K562 (cell line): Measurements from ENCODE around the gene CDKN2B. TPM values are rescaled to one million over a fixed set of nuclear protein-coding genes. Genes with fewer than 3 reads are reported as not detected.

Source experiments
- ATAC-seq: fragments of 200-7000 bp; cut with Tn5 transposase; 3 replicates; pipeline ENCODE4 v1.9.1; 2020; ENCODE audit warnings: moderate library complexity
- BruUV-seq: library from RNA; stranded (reverse); fragments of 400-500 nt; replicated peaks from 2 replicates; lab custom pipeline; 2021; lab: Mats Ljungman, UMichigan
- CTCF ChIA-PET: fragments of 300-600 bp; formaldehyde crosslinking; extraction: SDS; loops from one replicate; lab custom pipeline; 2021; ENCODE audit warnings: low intra/inter-chr PET ratio; lab: Yijun Ruan, JAX
- POLR2A ChIA-PET: fragments of 300-600, 350-650 bp; sonication (Branson Sonifier 250); formaldehyde crosslinking; extraction: SDS; loops from one replicate; lab custom pipeline; 2021; ENCODE audit warnings: antibody characterized with exemption, inconsistent platforms; lab: Yijun Ruan, JAX
- DNase-seq, 4 experiments: peaks; one replicate each; pipeline versions ENCODE4 v3.0.0 to v3.0.0-alpha.2; 2011 to 2018; ENCODE audit warnings: low spot score in 3 of 4, mixed read lengths in 3 of 4; ENCODE audit errors: extremely low read depth in 1 of 4
- FAIRE-seq: peaks from 2 replicates; lab custom pipeline; 2011; peaks lifted over from hg19 to GRCh38; lab: Jason Lieb, UNC
- H2AFZ ChIP-seq: 2 replicates; pipeline ENCODE4 v1.6.0; 2011; ENCODE audit warnings: low read depth, low read length, control low read depth, inconsistent platforms
- H3K27ac ChIP-seq: fragments of 200-600 bp; 3 replicates; pipeline ENCODE4 v1.8.0; 2011; ENCODE audit warnings: low read depth, mild to moderate bottlenecking, control low read depth, inconsistent platforms, low read length, moderate library complexity, mixed read lengths; ENCODE audit errors: extremely low read depth
- H3K27me3 ChIP-seq, 2 experiments: fragments of 300-600 bp in 1 of 2; 2 replicates in 1 of 2; 3 replicates in 1 of 2; pipeline versions ENCODE4 v1.6.0 to v1.8.0; 2011; ENCODE audit warnings: inconsistent platforms in 2 of 2, low read length in 2 of 2, mild to moderate bottlenecking in 1 of 2, mixed read lengths in 1 of 2, moderate library complexity in 1 of 2; ENCODE audit not compliant: control insufficient read depth in 2 of 2, insufficient read depth in 2 of 2
- H3K36me3 ChIP-seq: fragments of 300-600 bp; 3 replicates; pipeline ENCODE4 v1.8.0; 2011; ENCODE audit warnings: mild to moderate bottlenecking, low read length, inconsistent platforms; ENCODE audit not compliant: control insufficient read depth, insufficient read depth
- H3K4me1 ChIP-seq, 2 experiments: fragments of 200-600 bp in 1 of 2; replicated peaks in 1 of 2; 2 replicates in 1 of 2; 3 replicates in 1 of 2; pipeline versions ENCODE4 v1.5.1 to v1.8.0; 2011; ENCODE audit warnings: inconsistent platforms in 2 of 2, low read length in 2 of 2, mild to moderate bottlenecking in 1 of 2, mixed read lengths in 1 of 2, moderate library complexity in 1 of 2; ENCODE audit not compliant: control insufficient read depth in 2 of 2, insufficient read depth in 2 of 2
- H3K4me2 ChIP-seq: 2 replicates; pipeline ENCODE4 v1.6.1; 2011; ENCODE audit warnings: low read length, control low read depth, inconsistent platforms, mixed read lengths; ENCODE audit not compliant: insufficient read depth
- H3K4me3 ChIP-seq: fragments of 200-600 bp; sonication (generic), shearing (Covaris generic); 2 replicates; pipeline ENCODE4 v1.5.1; 2016; ENCODE audit warnings: control low read depth, inconsistent platforms
- H3K79me2 ChIP-seq: fragments of 200-600 bp; 3 replicates; pipeline ENCODE4 v1.8.0; 2011; ENCODE audit warnings: low read length, inconsistent platforms; ENCODE audit not compliant: control insufficient read depth, insufficient read depth
- H3K9ac ChIP-seq, 2 experiments: 2 replicates each; pipeline versions ENCODE4 v1.6.0 to v1.6.1; 2011; ENCODE audit warnings: low read depth in 2 of 2, low read length in 2 of 2, control low read depth in 1 of 2, inconsistent platforms in 1 of 2, mild to moderate bottlenecking in 1 of 2, mixed read lengths in 1 of 2; ENCODE audit not compliant: insufficient read depth in 1 of 2
- H3K9me1 ChIP-seq: one replicate; pipeline ENCODE4 v1.6.0; 2011; ENCODE audit warnings: inconsistent platforms, mild to moderate bottlenecking, low read length, moderate library complexity; ENCODE audit not compliant: control insufficient read depth, insufficient read depth
- H3K9me3 ChIP-seq: replicated peaks from 2 replicates; pipeline ENCODE4 v1.5.1; 2011; ENCODE audit warnings: low read depth, low read length, inconsistent platforms; ENCODE audit not compliant: control insufficient read depth, insufficient read depth
- H4K20me1 ChIP-seq: replicated peaks from 2 replicates; pipeline ENCODE4 v1.6.1; 2011; ENCODE audit warnings: low read length, inconsistent platforms, mixed read lengths; ENCODE audit not compliant: control insufficient read depth, insufficient read depth
- ASH1L ChIP-seq: fragments of 450-650 bp; IDR thresholded peaks from 2 replicates; pipeline ENCODE4 v1.6.1; 2018; ENCODE audit warnings: borderline replicate concordance, mild to moderate bottlenecking, low read depth; ENCODE audit not compliant: partially characterized antibody
- BHLHE40 ChIP-seq: IDR thresholded peaks from 2 replicates; pipeline ENCODE4 v1.6.1; 2011; ENCODE audit warnings: low read length, improper control_type of control experiment
- DLX4 ChIP-seq: fragments of 250-450 bp; sonication (Bioruptor Pico); IDR thresholded peaks from 2 replicates; pipeline ENCODE4 v1.6.1; 2021; ENCODE audit warnings: mild to moderate bottlenecking
- DPF2 ChIP-seq: fragments of 450-650 bp; IDR thresholded peaks from 2 replicates; pipeline ENCODE4 v1.6.1; 2016
- FOS ChIP-seq: IDR thresholded peaks from 3 replicates; pipeline ENCODE4 v1.6.1; 2011; ENCODE audit not compliant: insufficient read length; ENCODE audit errors: extremely low read depth
- FOXP1 ChIP-seq: sonication (generic); formaldehyde crosslinking; IDR thresholded peaks from 2 replicates; pipeline ENCODE4 v1.8.0; 2022; ENCODE audit warnings: mild to moderate bottlenecking, missing genetic modification reagents
- GTF2E2 ChIP-seq: fragments of 200-800 bp; sonication (Bioruptor generic); IDR thresholded peaks from 2 replicates; pipeline ENCODE4 v1.6.1; 2016; ENCODE audit warnings: missing genetic modification characterization, missing compliant biosample characterization
- HCFC1 ChIP-seq: IDR thresholded peaks from 2 replicates; pipeline ENCODE4 v1.6.1; 2012; ENCODE audit warnings: low read depth, low read length, improper control_type of control experiment
- LARP7 ChIP-seq: fragments of 450-650 bp; IDR thresholded peaks from 2 replicates; pipeline ENCODE4 v1.6.1; 2016
- PKNOX1 ChIP-seq: fragments of 450-650 bp; IDR thresholded peaks from 2 replicates; pipeline ENCODE4 v1.6.1; 2016
- SMAD4 ChIP-seq: fragments of 250-450 bp; sonication (Bioruptor Pico); conservative IDR thresholded peaks from 2 replicates; pipeline ENCODE4 v1.8.0; 2021; ENCODE audit warnings: inconsistent platforms, mild to moderate bottlenecking, moderate library complexity
- SRSF7 ChIP-seq: fragments of 200-400 bp; formaldehyde crosslinking; optimal IDR thresholded peaks from 2 replicates; pipeline ENCODE3; 2017; ENCODE audit warnings: mild to moderate bottlenecking, low read depth, low read length
- USF2 ChIP-seq: sonication (generic); formaldehyde crosslinking; IDR thresholded peaks from 2 replicates; pipeline ENCODE4 v1.5.0; 2020; ENCODE audit warnings: missing genetic modification reagents
- WGBS: fragments of 100-300 bp; shearing (Covaris generic); methylation state at CpG from one replicate; pipeline ENCODE4 v1.1.6; 2016; ENCODE audit warnings: low coverage, mixed read lengths; ENCODE audit not compliant: insufficient coverage; ENCODE audit errors: missing lambda C conversion rate; 5-methylcytosine and 5-hydroxymethylcytosine counted together
- in situ Hi-C: fragments of 300-500 bp; cut with MboI; formaldehyde crosslinking; loops from 4 replicates; pipeline ENCODE4 v1.15.0; 2018; ENCODE audit warnings: inconsistent platforms, mixed read lengths
- intact Hi-C: fragments of 100-400 bp; cut with micrococcal nuclease; formaldehyde crosslinking; loops from 2 replicates; pipeline ENCODE4 v1.14.2; 2022
- polyA plus RNA-seq, 8 experiments: library from polyadenylated mRNA; depleted of rRNA in 4 of 8; stranded (reverse) in 5 of 8; unstranded in 3 of 8; fragments of >200 nt; fragmentation: Nextera tagmentation in 2 of 8; fragmentation: Illumina TruSeq in 1 of 8; extraction: Ambion mirVana in 2 of 8; extraction: Trizol in 1 of 8; gene quantifications; 2 replicates each; pipeline versions ENCODE4 v1.2.1 to v1.2.3, GENCODE V29; 2011 to 2014; ENCODE audit warnings: inconsistent platforms in 1 of 8, missing spikeins in 1 of 8
- total RNA-seq, 7 experiments: library from RNA; depleted of rRNA in 6 of 7; stranded (reverse); fragments of >200 nt in 6 of 7; fragmentation: Illumina TruSeq in 2 of 7; extraction: Trizol in 2 of 7; gene quantifications; 2 replicates each; pipeline versions ENCODE4 v1.2.1 to v1.2.3, GENCODE V29; 2011 to 2021; ENCODE audit warnings: low replicate concordance in 1 of 7
- TF ChIP-seq, protein P1 (sequence below): fragments of 450-650 bp; IDR thresholded peaks from 2 replicates; pipeline ENCODE4 v1.6.1; 2017; ENCODE audit warnings: mild to moderate bottlenecking, moderate library complexity

CDKN2B gene
- total and polyA plus RNA-seq, 9 of the 15 experiments (the other 6 are each of a cell fraction or from before 2014, with no cell fraction given) = not detected

GRCh38 chr9:21964925-21965385 is 44.1 kb downstream of the CDKN2B start:
- POLR2A ChIA-PET = no interaction called here
- no peak for FAIRE-seq
- CTCF ChIA-PET = no interaction called here

More at GRCh38 chr9:21964925-21965385, 44.1 kb downstream of the CDKN2B start:
- intact Hi-C loops = no loop called here
- no peaks in the 10 kb centered on the region for H3K4me1 ChIP-seq
- in situ Hi-C loops = no loop called here
- WGBS = no CpG with 5 or more reads among the region's 29 CpGs
- H4K20me1 ChIP-seq = no peaks in the 10 kb centered on the region
- no peak overlapping the region for H3K27ac ChIP-seq
- no TSS peak for BruUV-seq
- no peaks in the 10 kb centered on the region for H3K27me3 ChIP-seq
- TF ChIP-seq SMAD4 (CRISPR knock-in tag) = no peak
- TF ChIP-seq, protein P1, sequence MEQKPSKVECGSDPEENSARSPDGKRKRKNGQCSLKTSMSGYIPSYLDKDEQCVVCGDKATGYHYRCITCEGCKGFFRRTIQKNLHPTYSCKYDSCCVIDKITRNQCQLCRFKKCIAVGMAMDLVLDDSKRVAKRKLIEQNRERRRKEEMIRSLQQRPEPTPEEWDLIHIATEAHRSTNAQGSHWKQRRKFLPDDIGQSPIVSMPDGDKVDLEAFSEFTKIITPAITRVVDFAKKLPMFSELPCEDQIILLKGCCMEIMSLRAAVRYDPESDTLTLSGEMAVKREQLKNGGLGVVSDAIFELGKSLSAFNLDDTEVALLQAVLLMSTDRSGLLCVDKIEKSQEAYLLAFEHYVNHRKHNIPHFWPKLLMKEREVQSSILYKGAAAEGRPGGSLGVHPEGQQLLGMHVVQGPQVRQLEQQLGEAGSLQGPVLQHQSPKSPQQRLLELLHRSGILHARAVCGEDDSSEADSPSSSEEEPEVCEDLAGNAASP = no peak
- no peak for TF ChIP-seq LARP7
- no peak for TF ChIP-seq BHLHE40
- no peak for TF ChIP-seq HCFC1
- TF ChIP-seq DPF2 = no peak
- TF ChIP-seq PKNOX1 = no peak
- no peak for TF ChIP-seq USF2
- no peak for TF ChIP-seq FOXP1
- no peak for TF ChIP-seq GTF2E2 (tag)
- no peak for TF ChIP-seq ASH1L
- TF ChIP-seq SRSF7 = no peak
- no peak for TF ChIP-seq DLX4 (CRISPR knock-in tag)
- no peak for TF ChIP-seq FOS
- no peak overlapping the region for H3K9ac ChIP-seq
- H3K9me1 ChIP-seq = no peaks in the 10 kb centered on the region
- DNase-seq = no peak
- no peaks in the 10 kb centered on the region for H3K79me2 ChIP-seq
- no peak overlapping the region for H2AFZ ChIP-seq
- no peak for ATAC-seq
- H3K9me3 ChIP-seq = no peaks in the 10 kb centered on the region
- H3K36me3 ChIP-seq = no peaks in the 10 kb centered on the region
- H3K4me2 ChIP-seq = no peak overlapping the region
- H3K4me3 ChIP-seq = no peak overlapping the region
